Upper lobe of right lung (tissue), 1 donor: Measurements from ENCODE around the gene RGS5. TPM values are rescaled to one million over a fixed set of nuclear protein-coding genes. Genes with fewer than 3 reads are reported as not detected.

Source experiments
- ATAC-seq: fragments of 200-7000 bp; cut with Tn5 transposase; one replicate; pipeline ENCODE4 v1.9.1; 2020; ENCODE audit warnings: mild to moderate bottlenecking, moderate library complexity
- DNase-seq: peaks from one replicate; pipeline ENCODE4 v3.0.0-alpha.2; 2020
- H3K27ac ChIP-seq: fragments of 200-600 bp; one replicate; pipeline ENCODE4 v1.8.0; 2022
- H3K27me3 ChIP-seq: fragments of 200-600 bp; one replicate; pipeline ENCODE4 v1.8.0; 2022; ENCODE audit warnings: mild to moderate bottlenecking
- H3K36me3 ChIP-seq: fragments of 200-600 bp; one replicate; pipeline ENCODE4 v1.8.0; 2022
- H3K4me1 ChIP-seq: fragments of 200-600 bp; one replicate; pipeline ENCODE4 v1.8.0; 2022
- H3K4me3 ChIP-seq: fragments of 200-600 bp; one replicate; pipeline ENCODE4 v1.8.0; 2022; ENCODE audit warnings: mild to moderate bottlenecking
- H3K9me3 ChIP-seq: fragments of 200-600 bp; one replicate; pipeline ENCODE4 v1.8.0; 2022
- intact Hi-C: fragments of 100-400 bp; cut with DNase I; formaldehyde crosslinking; loops from one replicate; pipeline ENCODE4 v1.11.0; 2022
- total RNA-seq: library from RNA; stranded (reverse); fragmentation: NEBNext Ultra II Directional; extraction: Animal tissue kit (Norgen Biotek cat#: 25700); gene quantifications from one replicate; pipeline ENCODE4 v1.2.1, GENCODE V29; 2021
- TF ChIP-seq, protein P1 (sequence below): fragments of 200-600 bp; IDR thresholded peaks from one replicate; pipeline ENCODE4 v1.8.0; 2022; ENCODE audit warnings: antibody characterized with exemption
- donor health status: DM: no; HTN: yes; CAD: no; lungs with severe emphysema.

RGS5 gene
- total RNA-seq, 1 donor from 2014 or later, result 93.1 TPM

DNA sequence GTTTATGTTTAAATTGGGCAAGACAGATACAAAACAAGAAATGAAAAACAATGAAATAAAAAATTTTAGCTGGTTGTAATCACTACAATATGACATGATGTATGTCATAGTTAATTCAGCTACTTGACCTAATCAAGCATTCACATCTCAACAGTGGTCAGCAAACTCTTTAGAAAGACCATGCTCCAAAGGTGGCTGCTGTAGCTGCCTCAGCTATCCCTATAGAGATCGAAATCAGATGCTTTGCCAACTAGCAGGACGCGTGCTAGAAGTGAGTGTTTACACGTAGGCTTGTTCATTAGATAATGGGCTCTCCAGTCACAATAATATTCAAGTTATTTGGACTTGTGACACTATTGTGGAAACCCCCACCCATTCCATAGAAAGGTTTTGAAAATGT, 25.9 kb downstream of the RGS5 start:
- ATAC-seq, result no peak
- DNase-seq, result no peak
- H3K4me1 ChIP-seq, result no peaks in the 10 kb centered on the region

GRCh38 chr1:163174524-163175437, 27.9 kb downstream of the RGS5 start:
- intact Hi-C loops, result loop anchor here (10.0 kb wide), 2 partner anchors 100 to 300 kb away; no protein-coding TSS in a partner anchor
- H3K36me3 ChIP-seq, result no peaks in the 10 kb centered on the region
- no peaks in the 10 kb centered on the region for H3K4me1 ChIP-seq
- peak; percentile 65 for ATAC-seq
- TF ChIP-seq, protein P1, sequence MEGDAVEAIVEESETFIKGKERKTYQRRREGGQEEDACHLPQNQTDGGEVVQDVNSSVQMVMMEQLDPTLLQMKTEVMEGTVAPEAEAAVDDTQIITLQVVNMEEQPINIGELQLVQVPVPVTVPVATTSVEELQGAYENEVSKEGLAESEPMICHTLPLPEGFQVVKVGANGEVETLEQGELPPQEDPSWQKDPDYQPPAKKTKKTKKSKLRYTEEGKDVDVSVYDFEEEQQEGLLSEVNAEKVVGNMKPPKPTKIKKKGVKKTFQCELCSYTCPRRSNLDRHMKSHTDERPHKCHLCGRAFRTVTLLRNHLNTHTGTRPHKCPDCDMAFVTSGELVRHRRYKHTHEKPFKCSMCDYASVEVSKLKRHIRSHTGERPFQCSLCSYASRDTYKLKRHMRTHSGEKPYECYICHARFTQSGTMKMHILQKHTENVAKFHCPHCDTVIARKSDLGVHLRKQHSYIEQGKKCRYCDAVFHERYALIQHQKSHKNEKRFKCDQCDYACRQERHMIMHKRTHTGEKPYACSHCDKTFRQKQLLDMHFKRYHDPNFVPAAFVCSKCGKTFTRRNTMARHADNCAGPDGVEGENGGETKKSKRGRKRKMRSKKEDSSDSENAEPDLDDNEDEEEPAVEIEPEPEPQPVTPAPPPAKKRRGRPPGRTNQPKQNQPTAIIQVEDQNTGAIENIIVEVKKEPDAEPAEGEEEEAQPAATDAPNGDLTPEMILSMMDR, result peak; percentile 90
- no peaks in the 10 kb centered on the region for H3K27me3 ChIP-seq
- no peak overlapping the region for H3K4me3 ChIP-seq
- H3K27ac ChIP-seq, result no peak overlapping the region
- peak; percentile 72 for DNase-seq
- H3K9me3 ChIP-seq, result no peaks in the 10 kb centered on the region

More for the DNA sequence above, 25.9 kb downstream of the RGS5 start:
- intact Hi-C loops, result loop anchor here (10.0 kb wide), 2 partner anchors 102 to 302 kb away; no protein-coding TSS in a partner anchor
- H3K27ac ChIP-seq, result no peak overlapping the region
- no peaks in the 10 kb centered on the region for H3K36me3 ChIP-seq
- TF ChIP-seq, protein P1, result no peak
- no peaks in the 10 kb centered on the region for H3K9me3 ChIP-seq
- H3K4me3 ChIP-seq, result no peak overlapping the region
- H3K27me3 ChIP-seq, result no peaks in the 10 kb centered on the region

DNA sequence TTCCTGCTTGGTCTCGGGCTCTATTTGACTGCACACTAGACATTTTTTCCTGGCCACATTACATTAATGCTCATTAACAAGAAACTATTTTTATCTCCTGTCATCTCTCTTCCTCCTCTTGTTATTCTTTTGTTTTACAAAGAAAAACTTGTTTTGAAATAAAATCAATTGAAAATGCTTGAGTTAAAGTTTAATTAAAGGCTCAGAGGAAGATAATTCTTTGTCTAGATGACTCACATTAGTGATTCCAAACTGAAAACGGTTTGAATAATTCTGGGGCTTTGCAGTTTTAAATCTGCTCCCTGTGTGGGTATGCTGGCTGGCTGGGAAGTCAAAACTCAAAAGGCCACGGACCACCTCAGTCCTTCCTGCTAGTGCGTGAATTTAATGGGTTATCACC, 29.6 kb downstream of the RGS5 start:
- TF ChIP-seq, protein P1, result no peak
- intact Hi-C loops, result loop anchor here (10.0 kb wide), 2 partner anchors 98 to 298 kb away; no protein-coding TSS in a partner anchor
- Histone ChIP-seq H3K27ac (no peak overlapping the region), H3K4me1 (peaks cover 5% of the 10 kb centered on the region), H3K27me3 (no peaks in the 10 kb centered on the region), H3K4me3 (no peak overlapping the region), H3K36me3 (no peaks in the 10 kb centered on the region), H3K9me3 (no peaks in the 10 kb centered on the region)
- DNase-seq, result no peak
- no peak for ATAC-seq

- Histone ChIP-seq H3K9me3 (no peaks in the 10 kb centered on the region), H3K4me1 (peaks cover 6% of the 10 kb centered on the region), H3K27ac (no peak overlapping the region), H3K36me3 (no peaks in the 10 kb centered on the region), H3K27me3 (no peaks in the 10 kb centered on the region), H3K4me3 (no peak overlapping the region)
- ATAC-seq, result no peak
- TF ChIP-seq, protein P1, result no peak
- no peak for DNase-seq
- intact Hi-C loops, result loop anchor here (10.0 kb wide), 2 partner anchors 98 to 298 kb away; no protein-coding TSS in a partner anchor
Observed at GRCh38 chr1:163172596-163172995, 30.1 kb downstream of the RGS5 start.

DNA sequence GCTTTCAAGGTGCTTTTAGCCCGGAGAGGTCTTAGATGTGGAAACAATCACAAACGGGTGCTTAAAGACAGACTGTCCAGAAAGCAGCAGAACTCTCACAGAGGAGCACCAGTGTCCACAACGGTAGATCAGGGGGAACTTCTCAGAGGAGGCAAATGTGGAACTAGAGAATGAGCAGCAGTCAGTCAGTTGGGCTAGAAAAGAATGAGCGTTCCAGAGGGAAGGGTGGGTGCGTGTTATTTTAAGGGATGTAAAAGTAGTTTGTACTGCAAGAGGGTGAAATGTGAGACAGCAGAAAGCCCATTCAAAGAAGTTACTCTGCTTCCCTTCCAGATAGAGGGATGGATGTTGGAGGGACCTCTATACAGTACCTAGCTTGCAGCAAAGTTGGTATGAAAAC, 30.9 kb downstream of the RGS5 start:
- H3K36me3 ChIP-seq, result no peaks in the 10 kb centered on the region
- no peak overlapping the region for H3K4me3 ChIP-seq
- no peaks in the 10 kb centered on the region for H3K9me3 ChIP-seq
- TF ChIP-seq, protein P1, result no peak
- no peaks in the 10 kb centered on the region for H3K27me3 ChIP-seq
- intact Hi-C loops, result loop anchor here (10.0 kb wide), 2 partner anchors 97 to 297 kb away; no protein-coding TSS in a partner anchor
- H3K27ac ChIP-seq, result no peak overlapping the region
- ATAC-seq (no peak), DNase-seq (no peak)
- H3K4me1 ChIP-seq, result peaks cover 14% of the 10 kb centered on the region
